T47D (cell line): ENCODE measurements around the gene PDGFD.

Source experiments
- DNase-seq, 2 experiments: peaks; one replicate each; pipeline versions ENCODE4 v3.0.0 to v3.0.0-alpha.2; 2011 to 2012; ENCODE audit warnings: low read depth in 1 of 2, low spot score in 1 of 2
- JUND ChIP-seq: IDR thresholded peaks from 2 replicates; pipeline ENCODE4 v1.6.1; 2012; ENCODE audit warnings: low read depth
- in situ Hi-C: cut with HindIII; loops from 2 replicates; pipeline ENCODE4 v1.10.0; 2016; ENCODE audit warnings: low sequenced_read_pairs, low pct_unique_long_range_greater_than_20kb

The PDGFD gene

DNA sequence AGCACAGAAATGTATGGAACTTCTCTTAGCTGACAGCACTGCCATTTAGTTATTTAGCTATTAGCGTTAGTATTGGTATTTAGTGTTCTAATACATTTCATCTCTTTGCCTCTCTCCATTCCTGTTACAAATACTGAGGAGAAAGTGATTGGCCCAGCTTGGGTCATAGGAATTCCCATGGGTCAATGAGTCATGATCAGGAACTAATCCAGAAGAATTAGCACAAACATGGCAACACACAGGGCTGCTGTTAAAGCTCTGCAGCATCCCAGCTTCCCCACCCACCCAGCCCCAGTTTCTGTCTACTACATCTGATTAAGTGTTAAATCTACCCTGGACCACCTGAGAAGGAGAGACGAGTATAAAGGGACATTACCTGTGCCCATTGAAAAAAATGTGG is 36.1 kb downstream of the PDGFD start:
- DNase-seq, result no peak
- no peak for TF ChIP-seq JUND
- in situ Hi-C loops, result no loop called here

DNA sequence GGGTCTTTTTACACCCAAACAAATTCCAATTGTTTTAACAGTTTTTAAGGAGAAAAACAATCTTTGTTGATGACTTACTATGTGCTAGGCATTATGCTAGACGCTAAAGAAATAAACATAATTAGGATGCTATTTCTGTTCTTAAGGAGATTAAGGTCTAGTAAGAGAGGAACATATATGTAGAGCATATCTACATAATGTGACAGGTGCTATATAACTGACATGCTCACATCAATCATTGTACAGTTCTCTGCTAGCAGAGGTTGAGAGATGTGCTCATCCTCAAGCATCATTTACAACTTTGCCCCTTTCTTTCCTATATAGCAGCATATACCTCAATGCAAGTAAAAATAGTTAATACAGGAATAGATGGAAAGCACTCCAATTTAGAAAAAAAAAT is 37.5 kb downstream of the PDGFD start:
- in situ Hi-C loops, result no loop called here
- no peak for DNase-seq
- TF ChIP-seq JUND, result no peak

DNA sequence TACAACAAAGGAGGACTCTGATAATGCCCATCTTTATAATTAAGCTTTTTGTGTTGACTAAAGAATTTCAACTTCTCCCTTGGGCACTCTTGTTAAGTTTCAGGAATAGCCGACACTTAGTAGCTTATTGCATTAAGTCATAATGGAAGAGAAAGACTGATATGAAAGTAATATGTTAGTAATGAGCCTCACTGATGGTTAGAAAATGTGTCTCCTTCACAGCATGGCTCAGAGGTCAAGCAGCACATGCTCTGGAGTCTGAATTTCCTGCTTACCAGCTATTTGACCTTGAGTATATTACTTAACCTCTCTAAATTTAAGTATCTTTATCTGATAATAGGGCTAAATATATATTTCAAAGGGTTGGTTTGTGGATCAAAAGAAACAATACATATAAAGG is 39.0 kb downstream of the PDGFD start:
- TF ChIP-seq JUND, result no peak
- DNase-seq, result no peak
- in situ Hi-C loops, result no loop called here

DNA sequence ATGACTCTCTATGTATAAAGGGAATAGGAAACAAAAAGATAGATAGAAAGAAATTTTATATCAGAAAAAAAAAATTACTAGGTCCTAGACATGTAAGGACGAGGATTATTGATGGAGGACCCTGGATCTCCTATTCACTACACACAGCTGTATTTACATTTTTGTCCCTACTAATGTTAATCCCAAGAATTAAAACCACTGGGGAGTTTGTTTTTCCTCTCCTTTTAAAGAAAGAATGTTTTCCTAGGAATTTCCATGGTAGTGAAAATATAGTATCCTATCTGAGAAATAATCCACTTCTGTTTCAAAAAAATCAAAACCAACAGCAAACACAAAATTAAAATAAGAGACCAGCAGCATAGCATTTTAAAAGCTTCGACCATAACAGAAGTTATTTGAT is 41.1 kb downstream of the PDGFD start:
- TF ChIP-seq JUND, result no peak
- no peak for DNase-seq
- in situ Hi-C loops, result no loop called here

DNA sequence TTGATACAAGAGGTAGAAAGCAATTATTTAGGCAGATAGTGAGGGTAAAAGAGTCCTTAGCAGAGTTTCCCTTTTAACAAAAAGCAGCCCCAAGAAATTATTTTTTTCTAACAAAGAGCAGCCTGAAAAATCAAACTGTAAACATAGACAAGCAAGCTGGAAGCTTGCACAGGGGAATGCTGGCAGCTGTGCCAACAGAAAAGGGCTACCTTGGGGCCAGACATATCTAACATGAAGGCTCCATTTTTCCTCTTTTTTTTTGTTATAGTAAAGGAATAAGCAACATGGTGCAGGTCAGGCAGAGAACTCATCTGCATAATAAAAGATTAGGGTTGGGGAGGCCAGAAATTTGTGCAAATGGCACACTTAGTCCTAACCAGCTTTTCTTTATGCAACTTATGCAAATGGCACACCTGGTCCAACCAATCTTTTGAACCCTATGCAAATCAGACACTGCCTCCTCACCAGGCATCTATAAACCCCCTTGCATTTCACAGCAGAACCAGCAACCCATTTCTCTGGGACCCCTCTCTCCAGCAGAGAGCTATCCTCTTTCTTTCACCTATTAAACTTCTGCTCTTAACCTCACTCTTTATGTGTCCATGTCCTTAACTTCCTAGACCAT is 41.8 kb downstream of the PDGFD start:
- in situ Hi-C loops, result no loop called here
- TF ChIP-seq JUND, result no peak
- DNase-seq, result no peak

DNA sequence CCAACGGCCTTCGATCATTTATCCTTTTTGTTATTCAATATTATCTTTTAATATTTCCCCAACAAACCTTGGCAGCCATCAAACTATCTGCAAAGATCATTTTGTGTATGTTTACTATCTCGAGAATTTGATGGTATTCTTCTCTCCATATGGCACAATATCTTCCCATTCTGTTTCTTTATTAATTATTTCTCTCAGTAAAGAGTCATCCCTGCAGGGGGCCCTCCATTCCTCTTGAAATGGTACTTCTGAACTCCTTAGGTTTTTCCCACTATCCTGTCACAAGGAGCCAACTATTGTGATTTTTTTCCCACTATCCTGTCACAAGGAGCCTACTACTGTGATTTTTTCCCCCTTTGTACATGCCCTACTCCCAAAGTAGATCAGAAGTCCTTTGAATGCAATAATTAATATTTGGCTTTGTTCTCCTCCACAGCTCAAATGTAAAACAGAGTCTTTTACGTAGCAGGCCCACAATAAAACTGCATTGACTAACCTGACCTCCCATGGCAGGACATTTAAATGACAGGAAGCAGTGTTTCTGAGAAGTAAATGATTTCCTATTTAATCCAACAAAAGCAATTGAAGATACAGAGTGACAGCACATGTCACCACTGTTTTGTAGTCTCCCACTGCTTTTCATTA is 43.3 kb downstream of the PDGFD start:
- in situ Hi-C loops, result no loop called here
- DNase-seq, result no peak

GRCh38 chr11:104118105-104118744 is 45.7 kb downstream of the PDGFD start:
- DNase-seq, result no peak
- in situ Hi-C loops, result no loop called here
- TF ChIP-seq JUND, result no peak

More for the DNA sequence above, 43.3 kb downstream of the PDGFD start:
- no peak for TF ChIP-seq JUND

DNA sequence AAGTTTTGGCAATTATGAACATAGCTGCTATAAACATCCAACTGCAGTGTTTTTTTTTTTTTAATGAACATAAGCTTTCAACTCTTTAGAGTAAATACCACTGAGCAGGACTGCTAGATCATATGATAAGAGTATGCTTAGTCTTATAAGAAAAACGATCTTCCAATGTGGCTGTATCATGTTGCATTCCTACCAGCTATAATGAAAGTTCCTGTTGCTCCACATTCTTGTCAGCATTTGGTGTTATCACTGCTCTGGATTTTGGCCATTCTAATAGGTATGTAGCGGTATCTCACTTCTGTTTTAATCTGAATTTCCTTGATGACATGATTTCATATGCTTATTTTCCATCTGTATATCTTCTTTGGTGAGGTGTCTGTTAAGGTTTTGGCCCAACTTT is 50.4 kb downstream of the PDGFD start:
- DNase-seq, result no peak
- no peak for TF ChIP-seq JUND
- in situ Hi-C loops, result no loop called here

GRCh38 chr11:104106136-104106754 is 57.7 kb downstream of the PDGFD start:
- no peak for TF ChIP-seq JUND
- in situ Hi-C loops, result no loop called here
- no peak for DNase-seq

- no peak for DNase-seq
- no peak for TF ChIP-seq JUND
- in situ Hi-C loops, result no loop called here
Observed at GRCh38 chr11:104105155-104105554, 58.8 kb downstream of the PDGFD start.

DNA sequence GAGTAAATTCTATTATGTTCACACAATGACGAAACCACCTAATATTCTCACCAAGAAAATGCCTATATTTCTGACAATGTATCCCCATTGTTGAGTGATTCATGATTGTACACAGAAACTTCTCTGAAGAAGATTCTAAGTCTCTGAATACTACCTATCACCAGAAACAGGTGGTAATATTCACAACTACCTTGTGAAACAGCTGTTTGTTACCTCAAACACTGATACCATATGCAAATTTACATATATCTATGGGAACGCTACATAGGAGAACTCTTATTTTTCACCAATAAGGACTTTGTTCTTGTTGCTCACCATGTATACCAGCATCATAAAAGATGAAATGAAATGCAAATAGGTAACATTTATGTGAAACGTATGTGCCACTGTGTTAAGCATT is 59.3 kb downstream of the PDGFD start:
- no peak for TF ChIP-seq JUND
- no peak for DNase-seq
- in situ Hi-C loops, result no loop called here

DNA sequence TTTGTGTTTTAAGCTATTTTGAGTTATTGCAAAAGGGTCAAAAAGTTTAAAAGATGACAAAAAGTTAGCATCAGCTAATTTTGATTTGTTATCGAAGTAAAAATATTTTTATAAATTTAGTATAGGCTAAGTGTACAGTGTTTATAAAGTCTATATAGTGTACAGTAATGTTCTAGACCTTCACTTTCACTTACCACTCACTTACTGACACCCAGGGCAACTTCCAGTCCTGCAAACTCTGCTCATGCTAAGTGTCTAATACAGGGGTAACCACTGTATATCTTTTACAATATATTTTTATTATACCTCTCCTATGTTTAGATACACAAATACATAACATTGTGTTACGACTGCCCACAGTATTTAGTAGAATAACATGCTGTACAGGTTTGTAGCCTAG is 59.7 kb downstream of the PDGFD start:
- no peak for TF ChIP-seq JUND
- no peak for DNase-seq
- in situ Hi-C loops, result no loop called here

DNA sequence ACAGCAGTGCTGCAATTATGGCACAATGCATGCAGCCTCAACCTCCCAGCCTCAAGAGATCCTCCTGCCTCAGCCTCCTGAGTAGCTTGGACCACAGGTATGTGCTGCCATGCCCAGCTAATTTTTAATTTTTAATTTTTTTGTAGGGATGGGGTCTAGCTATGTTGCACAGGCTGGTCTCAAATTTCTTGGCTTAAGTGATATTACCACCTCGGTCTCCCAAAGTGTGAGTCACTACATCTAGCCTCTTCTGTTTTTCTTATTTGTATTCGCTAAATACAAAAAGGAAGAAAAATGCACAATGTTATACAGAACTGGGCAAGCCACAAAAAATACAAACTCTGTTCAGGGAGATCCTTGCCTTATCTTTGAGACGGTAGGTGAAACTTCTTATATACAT is 65.4 kb downstream of the PDGFD start:
- no peak for TF ChIP-seq JUND
- no peak for DNase-seq
- in situ Hi-C loops, result no loop called here
